ENCODE data around the gene EFHC2. TPM values are rescaled to one million over a fixed set of nuclear protein-coding genes. Genes with fewer than 3 reads are reported as not detected.
"Not testable (repeated sequence)": the region's sequence is repeated elsewhere in the genome, so short reads cannot be mapped to it uniquely, and the experiment has no call there.

The EFHC2 gene
- total RNA-seq, 1 experiment from 2014 or later, result not detected

GRCh38 chrX:44306356-44306755 is 37.1 kb downstream of the EFHC2 start:
- DNase-seq (ENCODE audit: low read depth), result peak; percentile 38
- in situ Hi-C loops (cut with HindIII; ENCODE audit: low pct_unique_long_range_greater_than_20kb, low sequenced_read_pairs), result no loop called here

- in situ Hi-C loops (cut with HindIII; ENCODE audit: low pct_unique_long_range_greater_than_20kb, low sequenced_read_pairs), result no loop called here
- DNase-seq (ENCODE audit: low read depth), result no peak
Observed at GRCh38 chrX:44305921-44306320, 37.6 kb downstream of the EFHC2 start.

- in situ Hi-C loops (cut with HindIII; ENCODE audit: low pct_unique_long_range_greater_than_20kb, low sequenced_read_pairs), result no loop called here
- no peak for DNase-seq (ENCODE audit: low read depth)
Observed at GRCh38 chrX:44303119-44303518, 40.4 kb downstream of the EFHC2 start.

- in situ Hi-C loops (cut with HindIII; ENCODE audit: low pct_unique_long_range_greater_than_20kb, low sequenced_read_pairs), result no loop called here
- DNase-seq (ENCODE audit: low read depth), result no peak
Observed at GRCh38 chrX:44299177-44299576, 44.3 kb downstream of the EFHC2 start.

- DNase-seq (ENCODE audit: low read depth), result no peak
- in situ Hi-C loops (cut with HindIII; ENCODE audit: low pct_unique_long_range_greater_than_20kb, low sequenced_read_pairs), result no loop called here
Observed at GRCh38 chrX:44291468-44292092, 51.9 kb downstream of the EFHC2 start.

- DNase-seq (ENCODE audit: low read depth), result no peak
- in situ Hi-C loops (cut with HindIII; ENCODE audit: low pct_unique_long_range_greater_than_20kb, low sequenced_read_pairs), result no loop called here
Observed at GRCh38 chrX:44290718-44291117, 52.8 kb downstream of the EFHC2 start.

- in situ Hi-C loops (cut with HindIII; ENCODE audit: low pct_unique_long_range_greater_than_20kb, low sequenced_read_pairs), result no loop called here
- DNase-seq (ENCODE audit: low read depth), result no peak
Observed at GRCh38 chrX:44282753-44283152, 60.7 kb downstream of the EFHC2 start.

- in situ Hi-C loops (cut with HindIII; ENCODE audit: low pct_unique_long_range_greater_than_20kb, low sequenced_read_pairs), result no loop called here
Observed at GRCh38 chrX:44280116-44280515, 63.4 kb downstream of the EFHC2 start.

GRCh38 chrX:44274096-44274495 is 69.4 kb downstream of the EFHC2 start:
- DNase-seq (ENCODE audit: low read depth), result no peak

More at GRCh38 chrX:44280116-44280515, 63.4 kb downstream of the EFHC2 start:
- no peak for DNase-seq (ENCODE audit: low read depth)

GRCh38 chrX:44267861-44268260 is 75.6 kb downstream of the EFHC2 start:
- in situ Hi-C loops (cut with HindIII; ENCODE audit: low pct_unique_long_range_greater_than_20kb, low sequenced_read_pairs), result no loop called here
- DNase-seq (ENCODE audit: low read depth), result no peak

More at GRCh38 chrX:44274096-44274495, 69.4 kb downstream of the EFHC2 start:
- in situ Hi-C loops (cut with HindIII; ENCODE audit: low pct_unique_long_range_greater_than_20kb, low sequenced_read_pairs), result no loop called here

GRCh38 chrX:44267116-44267515 is 76.4 kb downstream of the EFHC2 start:
- no peak for DNase-seq (ENCODE audit: low read depth)
- in situ Hi-C loops (cut with HindIII; ENCODE audit: low pct_unique_long_range_greater_than_20kb, low sequenced_read_pairs), result no loop called here

- in situ Hi-C loops (cut with HindIII; ENCODE audit: low pct_unique_long_range_greater_than_20kb, low sequenced_read_pairs), result no loop called here
- no peak for DNase-seq (ENCODE audit: low read depth)
Observed at GRCh38 chrX:44265559-44265958, 77.9 kb downstream of the EFHC2 start.

GRCh38 chrX:44264936-44265335 is 78.5 kb downstream of the EFHC2 start:
- in situ Hi-C loops (cut with HindIII; ENCODE audit: low pct_unique_long_range_greater_than_20kb, low sequenced_read_pairs), result no loop called here
- no peak for DNase-seq (ENCODE audit: low read depth)

- no peak for DNase-seq (ENCODE audit: low read depth)
- in situ Hi-C loops (cut with HindIII; ENCODE audit: low pct_unique_long_range_greater_than_20kb, low sequenced_read_pairs), result no loop called here
Observed at GRCh38 chrX:44261286-44261685, 82.2 kb downstream of the EFHC2 start.

GRCh38 chrX:44260609-44261008 is 82.9 kb downstream of the EFHC2 start:
- in situ Hi-C loops (cut with HindIII; ENCODE audit: low pct_unique_long_range_greater_than_20kb, low sequenced_read_pairs), result no loop called here
- DNase-seq (ENCODE audit: low read depth), result no peak

GRCh38 chrX:44255742-44256141 is 87.7 kb downstream of the EFHC2 start:
- DNase-seq (ENCODE audit: low read depth); in situ Hi-C loops (cut with HindIII; ENCODE audit: low pct_unique_long_range_greater_than_20kb, low sequenced_read_pairs): not testable (repeated sequence)

- in situ Hi-C loops (cut with HindIII; ENCODE audit: low pct_unique_long_range_greater_than_20kb, low sequenced_read_pairs), result no loop called here
- DNase-seq (ENCODE audit: low read depth), result no peak
Observed at GRCh38 chrX:44253575-44253942, 89.9 kb downstream of the EFHC2 start.

GRCh38 chrX:44252688-44253574 is 90.5 kb downstream of the EFHC2 start:
- in situ Hi-C loops (cut with HindIII; ENCODE audit: low pct_unique_long_range_greater_than_20kb, low sequenced_read_pairs); DNase-seq (ENCODE audit: low read depth): not testable (repeated sequence)

- no peak for DNase-seq (ENCODE audit: low read depth)
- in situ Hi-C loops (cut with HindIII; ENCODE audit: low pct_unique_long_range_greater_than_20kb, low sequenced_read_pairs), result no loop called here
Observed at GRCh38 chrX:44247468-44247867, 96.0 kb downstream of the EFHC2 start.

GRCh38 chrX:44246826-44247225 is 96.6 kb downstream of the EFHC2 start:
- DNase-seq (ENCODE audit: low read depth), result no peak
- in situ Hi-C loops (cut with HindIII; ENCODE audit: low pct_unique_long_range_greater_than_20kb, low sequenced_read_pairs), result no loop called here
